PFSK-1 (cell line): ENCODE data around the gene RGPD8.

Source experiments
- FOXP2 ChIP-seq: optimal IDR thresholded peaks from 2 replicates; pipeline ENCODE3; 2011; ENCODE audit warnings: borderline replicate concordance, control low read depth, inconsistent platforms; ENCODE audit not compliant: insufficient read depth; ENCODE audit errors: extremely low read length, extremely low read depth
- POLR2AphosphoS5 ChIP-seq: IDR thresholded peaks from 2 replicates; pipeline ENCODE4 v1.6.1; 2012; ENCODE audit warnings: low read depth, mild to moderate bottlenecking, control low read depth, low read length, moderate library complexity
- SIN3A ChIP-seq: IDR thresholded peaks from 2 replicates; pipeline ENCODE4 v1.6.1; 2012; ENCODE audit warnings: mild to moderate bottlenecking, low read length, moderate library complexity, borderline replicate concordance; ENCODE audit not compliant: insufficient read depth
- TAF1 ChIP-seq: IDR thresholded peaks from 2 replicates; pipeline ENCODE4 v1.6.1; 2012; ENCODE audit warnings: low read length, control low read depth, borderline replicate concordance; ENCODE audit not compliant: insufficient read depth
- TF ChIP-seq, protein P1 (sequence below), 2 experiments: IDR thresholded peaks; 2 replicates each; pipeline versions ENCODE4 v1.6.1 to v1.8.0; 2011 to 2012; ENCODE audit warnings: low read depth in 2 of 2, low read length in 2 of 2, control low read depth in 1 of 2, inconsistent platforms in 1 of 2, mild to moderate bottlenecking in 1 of 2, moderate library complexity in 1 of 2; ENCODE audit not compliant: insufficient read depth in 1 of 2

Gene RGPD8

DNA sequence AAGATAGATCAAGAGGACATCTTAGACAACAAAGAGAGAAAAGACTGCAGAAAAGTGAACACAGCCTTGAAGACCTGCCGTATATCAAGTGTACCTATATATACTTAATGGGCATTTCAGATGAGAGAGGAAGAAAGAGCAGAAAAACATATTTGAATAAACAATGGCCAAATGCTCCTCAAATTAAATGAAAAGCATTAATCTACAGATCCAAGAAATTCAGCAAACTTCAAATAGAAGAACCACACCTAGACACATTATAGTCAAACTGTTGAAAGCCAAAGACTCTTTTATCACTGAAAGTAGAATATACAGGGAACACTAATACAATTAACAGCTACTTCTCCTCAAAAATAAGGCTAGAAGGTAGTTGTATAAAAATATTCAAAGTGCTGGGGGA is 29.8 kb upstream of the RGPD8 start:
- TF ChIP-seq TAF1 (no peak), FOXP2 (no peak), POLR2AphosphoS5 (no peak), SIN3A (no peak)
- TF ChIP-seq, protein P1, sequence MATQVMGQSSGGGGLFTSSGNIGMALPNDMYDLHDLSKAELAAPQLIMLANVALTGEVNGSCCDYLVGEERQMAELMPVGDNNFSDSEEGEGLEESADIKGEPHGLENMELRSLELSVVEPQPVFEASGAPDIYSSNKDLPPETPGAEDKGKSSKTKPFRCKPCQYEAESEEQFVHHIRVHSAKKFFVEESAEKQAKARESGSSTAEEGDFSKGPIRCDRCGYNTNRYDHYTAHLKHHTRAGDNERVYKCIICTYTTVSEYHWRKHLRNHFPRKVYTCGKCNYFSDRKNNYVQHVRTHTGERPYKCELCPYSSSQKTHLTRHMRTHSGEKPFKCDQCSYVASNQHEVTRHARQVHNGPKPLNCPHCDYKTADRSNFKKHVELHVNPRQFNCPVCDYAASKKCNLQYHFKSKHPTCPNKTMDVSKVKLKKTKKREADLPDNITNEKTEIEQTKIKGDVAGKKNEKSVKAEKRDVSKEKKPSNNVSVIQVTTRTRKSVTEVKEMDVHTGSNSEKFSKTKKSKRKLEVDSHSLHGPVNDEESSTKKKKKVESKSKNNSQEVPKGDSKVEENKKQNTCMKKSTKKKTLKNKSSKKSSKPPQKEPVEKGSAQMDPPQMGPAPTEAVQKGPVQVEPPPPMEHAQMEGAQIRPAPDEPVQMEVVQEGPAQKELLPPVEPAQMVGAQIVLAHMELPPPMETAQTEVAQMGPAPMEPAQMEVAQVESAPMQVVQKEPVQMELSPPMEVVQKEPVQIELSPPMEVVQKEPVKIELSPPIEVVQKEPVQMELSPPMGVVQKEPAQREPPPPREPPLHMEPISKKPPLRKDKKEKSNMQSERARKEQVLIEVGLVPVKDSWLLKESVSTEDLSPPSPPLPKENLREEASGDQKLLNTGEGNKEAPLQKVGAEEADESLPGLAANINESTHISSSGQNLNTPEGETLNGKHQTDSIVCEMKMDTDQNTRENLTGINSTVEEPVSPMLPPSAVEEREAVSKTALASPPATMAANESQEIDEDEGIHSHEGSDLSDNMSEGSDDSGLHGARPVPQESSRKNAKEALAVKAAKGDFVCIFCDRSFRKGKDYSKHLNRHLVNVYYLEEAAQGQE (IDR thresholded peaks at IDR 0.05; ENCODE audit: insufficient read depth in 1 of 2, low read depth in 2 of 2, low read length in 2 of 2), result no peak

DNA sequence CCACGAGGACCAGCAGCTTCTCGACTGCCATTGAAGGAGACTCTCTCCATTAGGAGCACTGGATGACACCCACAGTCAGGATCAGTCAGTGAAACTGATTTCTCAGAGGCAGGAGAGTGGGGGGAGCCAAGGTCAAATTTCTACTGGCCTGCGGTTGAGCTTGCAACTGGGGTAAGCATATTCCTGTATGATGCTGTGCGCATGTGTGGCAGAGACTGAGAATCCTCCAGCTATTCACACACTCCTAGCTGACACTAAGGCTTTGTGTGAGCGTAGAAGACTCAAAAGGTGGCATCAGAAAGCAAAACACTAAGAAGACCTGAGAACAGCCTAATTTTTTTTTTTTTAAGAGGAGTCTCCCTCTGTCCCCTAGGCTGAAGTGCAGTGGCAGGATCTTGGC is 28.7 kb upstream of the RGPD8 start:
- TF ChIP-seq TAF1, result no peak
- TF ChIP-seq, protein P1 (IDR thresholded peaks at IDR 0.05; ENCODE audit: insufficient read depth in 1 of 2, low read depth in 2 of 2, low read length in 2 of 2), result no peak
- TF ChIP-seq SIN3A, result no peak
- no peak for TF ChIP-seq POLR2AphosphoS5
- TF ChIP-seq FOXP2, result no peak

DNA sequence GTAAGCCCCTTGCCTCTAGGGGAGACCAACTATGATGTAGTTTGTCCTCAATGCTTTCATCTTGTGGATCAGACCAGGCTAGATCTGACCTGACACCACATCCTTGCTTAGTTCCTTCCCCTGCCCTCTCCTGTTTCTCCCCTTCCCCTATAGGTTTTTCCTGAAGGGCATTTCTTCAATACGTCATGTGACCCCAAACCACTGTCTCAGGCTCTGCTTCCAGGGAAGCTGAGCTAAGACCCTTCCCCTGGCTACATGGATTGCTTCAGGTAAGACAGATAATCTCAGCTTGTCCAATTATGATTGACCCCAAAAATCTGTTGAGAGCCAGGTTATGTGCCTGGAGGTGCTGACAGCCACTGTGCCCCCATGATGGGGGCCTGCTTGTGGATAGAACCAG is 25.9 kb upstream of the RGPD8 start:
- no peak for TF ChIP-seq TAF1
- TF ChIP-seq FOXP2, result no peak
- TF ChIP-seq, protein P1 (IDR thresholded peaks at IDR 0.05; ENCODE audit: insufficient read depth in 1 of 2, low read depth in 2 of 2, low read length in 2 of 2), result no peak
- TF ChIP-seq POLR2AphosphoS5, result no peak
- TF ChIP-seq SIN3A, result no peak

DNA sequence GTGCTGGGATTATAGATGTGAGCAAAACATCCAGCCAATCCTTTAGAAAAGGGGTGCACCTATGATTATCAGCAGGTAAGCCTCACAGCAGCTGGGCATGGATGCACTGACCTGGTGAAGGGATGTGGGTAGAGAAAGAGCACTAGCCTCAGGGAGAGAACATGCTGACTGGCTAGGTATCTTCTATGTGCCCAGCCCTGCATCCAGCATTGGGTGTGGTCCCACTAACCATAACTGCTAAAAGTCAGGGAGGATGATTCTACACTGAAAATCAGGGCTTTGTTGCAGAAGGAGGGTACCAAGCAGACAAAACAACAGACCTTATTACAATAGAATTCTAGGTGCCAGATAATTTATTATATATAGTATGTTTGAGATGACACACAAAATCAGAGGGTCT is 21.1 kb upstream of the RGPD8 start:
- no peak for TF ChIP-seq SIN3A

DNA sequence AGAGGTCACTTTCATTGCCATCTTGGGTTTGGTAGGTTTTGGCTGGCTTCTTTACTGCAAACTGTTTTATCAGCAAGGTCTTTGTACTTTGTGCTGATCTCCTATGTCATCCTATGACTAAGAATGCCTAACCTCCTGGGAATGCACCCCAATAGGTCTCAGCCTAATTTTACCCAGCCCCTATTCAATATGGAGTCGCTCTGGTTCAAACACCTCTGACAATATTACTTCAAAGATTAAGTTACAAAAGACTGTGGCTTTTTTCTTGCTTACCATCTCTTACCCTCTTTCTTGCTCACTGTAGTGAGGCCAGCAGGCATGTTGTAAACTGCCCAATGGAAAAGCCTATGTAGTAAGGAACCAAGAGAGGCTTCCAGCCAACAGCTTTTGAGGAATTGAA is 17.9 kb upstream of the RGPD8 start:
- TF ChIP-seq POLR2AphosphoS5, result no peak
- no peak for TF ChIP-seq SIN3A
- no peak for TF ChIP-seq FOXP2
- TF ChIP-seq TAF1, result no peak
- TF ChIP-seq, protein P1 (IDR thresholded peaks at IDR 0.05; ENCODE audit: insufficient read depth in 1 of 2, low read depth in 2 of 2, low read length in 2 of 2), result no peak

DNA sequence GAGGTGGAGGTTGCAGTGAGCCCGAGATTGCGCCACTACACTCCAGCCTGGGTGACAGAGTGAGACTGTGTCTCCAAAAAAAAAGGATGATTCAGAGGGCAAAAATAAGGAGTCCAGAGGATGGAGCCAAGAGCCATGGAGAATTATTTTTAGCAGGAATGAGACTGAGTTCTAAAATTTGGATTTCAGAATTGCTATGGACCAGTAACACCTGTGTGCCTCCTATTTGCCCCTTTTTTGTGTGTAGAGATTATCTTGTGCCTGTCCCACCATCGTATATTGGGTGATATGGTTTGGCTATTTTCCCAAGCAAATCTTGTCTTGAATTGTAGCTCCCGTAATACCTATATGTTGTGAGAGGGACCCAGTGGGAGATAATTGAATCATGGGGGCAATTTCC is 16.4 kb upstream of the RGPD8 start:
- TF ChIP-seq TAF1, result no peak
- TF ChIP-seq FOXP2, result no peak
- no peak for TF ChIP-seq SIN3A
- TF ChIP-seq POLR2AphosphoS5, result no peak
- TF ChIP-seq, protein P1 (IDR thresholded peaks at IDR 0.05; ENCODE audit: insufficient read depth in 1 of 2, low read depth in 2 of 2, low read length in 2 of 2), result no peak
